Measurements from ENCODE around the gene EEFSEC. TPM values are rescaled to one million over a fixed set of nuclear protein-coding genes. Genes with fewer than 3 reads are reported as not detected.

The EEFSEC gene
- total RNA-seq, 1 experiment from 2014 or later: 15.4 TPM

- POLR2A ChIA-PET: interaction anchor here (0.6 to 0.7 kb wide), 2 partner anchors 51 to 72 kb away, joined by 3 to 5 read pairs; no protein-coding TSS in a partner anchor
- Histone ChIP-seq H3K9me3 (ENCODE audit: control insufficient read depth, insufficient read depth, low read depth, low read length) (no peaks in the 10 kb centered on the region), H3K4me1 (ENCODE audit: control insufficient read depth, insufficient read depth, low read length) (no peaks in the 10 kb centered on the region), H3K27ac (ENCODE audit: low read length) (no peak overlapping the region), H3K4me3 (ENCODE audit: low read depth in 2 of 2, low read length in 2 of 2) (no peak overlapping the region), H3K27me3 (ENCODE audit: control insufficient read depth, insufficient read depth, low read length) (no peaks in the 10 kb centered on the region), H3K36me3 (ENCODE audit: control insufficient read depth, insufficient read depth, low read length) (no peaks in the 10 kb centered on the region)
- intact Hi-C loops (cut with micrococcal nuclease; ENCODE audit: unreplicated experiment) (no loop called here), in situ Hi-C loops (cut with HindIII; ENCODE audit: low pct_unique_long_range_greater_than_20kb, low sequenced_read_pairs) (no loop called here)
- CTCF ChIA-PET: no interaction called here
- ATAC-seq (no peak), DNase-seq (ENCODE audit: low read depth, low spot score) (no peak)
- no TSS peak for BruUV-seq (replicated peaks)
- TF ChIP-seq SIN3A (IDR thresholded peaks at IDR 0.05; ENCODE audit: borderline replicate concordance, insufficient read depth, low read depth, low read length) (no peak), POLR2AphosphoS5 (IDR thresholded peaks at IDR 0.05; ENCODE audit: low read depth, low read length) (no peak), TCF7L2 (IDR thresholded peaks at IDR 0.05; ENCODE audit: low read depth, low read length) (no peak)
- TF ChIP-seq, protein P1, sequence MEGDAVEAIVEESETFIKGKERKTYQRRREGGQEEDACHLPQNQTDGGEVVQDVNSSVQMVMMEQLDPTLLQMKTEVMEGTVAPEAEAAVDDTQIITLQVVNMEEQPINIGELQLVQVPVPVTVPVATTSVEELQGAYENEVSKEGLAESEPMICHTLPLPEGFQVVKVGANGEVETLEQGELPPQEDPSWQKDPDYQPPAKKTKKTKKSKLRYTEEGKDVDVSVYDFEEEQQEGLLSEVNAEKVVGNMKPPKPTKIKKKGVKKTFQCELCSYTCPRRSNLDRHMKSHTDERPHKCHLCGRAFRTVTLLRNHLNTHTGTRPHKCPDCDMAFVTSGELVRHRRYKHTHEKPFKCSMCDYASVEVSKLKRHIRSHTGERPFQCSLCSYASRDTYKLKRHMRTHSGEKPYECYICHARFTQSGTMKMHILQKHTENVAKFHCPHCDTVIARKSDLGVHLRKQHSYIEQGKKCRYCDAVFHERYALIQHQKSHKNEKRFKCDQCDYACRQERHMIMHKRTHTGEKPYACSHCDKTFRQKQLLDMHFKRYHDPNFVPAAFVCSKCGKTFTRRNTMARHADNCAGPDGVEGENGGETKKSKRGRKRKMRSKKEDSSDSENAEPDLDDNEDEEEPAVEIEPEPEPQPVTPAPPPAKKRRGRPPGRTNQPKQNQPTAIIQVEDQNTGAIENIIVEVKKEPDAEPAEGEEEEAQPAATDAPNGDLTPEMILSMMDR (IDR thresholded peaks at IDR 0.05): no peak
- TF ChIP-seq, protein P2, sequence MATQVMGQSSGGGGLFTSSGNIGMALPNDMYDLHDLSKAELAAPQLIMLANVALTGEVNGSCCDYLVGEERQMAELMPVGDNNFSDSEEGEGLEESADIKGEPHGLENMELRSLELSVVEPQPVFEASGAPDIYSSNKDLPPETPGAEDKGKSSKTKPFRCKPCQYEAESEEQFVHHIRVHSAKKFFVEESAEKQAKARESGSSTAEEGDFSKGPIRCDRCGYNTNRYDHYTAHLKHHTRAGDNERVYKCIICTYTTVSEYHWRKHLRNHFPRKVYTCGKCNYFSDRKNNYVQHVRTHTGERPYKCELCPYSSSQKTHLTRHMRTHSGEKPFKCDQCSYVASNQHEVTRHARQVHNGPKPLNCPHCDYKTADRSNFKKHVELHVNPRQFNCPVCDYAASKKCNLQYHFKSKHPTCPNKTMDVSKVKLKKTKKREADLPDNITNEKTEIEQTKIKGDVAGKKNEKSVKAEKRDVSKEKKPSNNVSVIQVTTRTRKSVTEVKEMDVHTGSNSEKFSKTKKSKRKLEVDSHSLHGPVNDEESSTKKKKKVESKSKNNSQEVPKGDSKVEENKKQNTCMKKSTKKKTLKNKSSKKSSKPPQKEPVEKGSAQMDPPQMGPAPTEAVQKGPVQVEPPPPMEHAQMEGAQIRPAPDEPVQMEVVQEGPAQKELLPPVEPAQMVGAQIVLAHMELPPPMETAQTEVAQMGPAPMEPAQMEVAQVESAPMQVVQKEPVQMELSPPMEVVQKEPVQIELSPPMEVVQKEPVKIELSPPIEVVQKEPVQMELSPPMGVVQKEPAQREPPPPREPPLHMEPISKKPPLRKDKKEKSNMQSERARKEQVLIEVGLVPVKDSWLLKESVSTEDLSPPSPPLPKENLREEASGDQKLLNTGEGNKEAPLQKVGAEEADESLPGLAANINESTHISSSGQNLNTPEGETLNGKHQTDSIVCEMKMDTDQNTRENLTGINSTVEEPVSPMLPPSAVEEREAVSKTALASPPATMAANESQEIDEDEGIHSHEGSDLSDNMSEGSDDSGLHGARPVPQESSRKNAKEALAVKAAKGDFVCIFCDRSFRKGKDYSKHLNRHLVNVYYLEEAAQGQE (IDR thresholded peaks at IDR 0.05; ENCODE audit: insufficient read depth in 1 of 2, low read depth in 2 of 2, low read length in 1 of 2): no peak
Measured at GRCh38 chr3:128457937-128458336, 304.7 kb downstream of the EEFSEC start.

Other genes starting within 250 kb of the EEFSEC start
- gene KBTBD12, start 238.2 kb upstream of the EEFSEC start, total RNA-seq (2021; ENCODE audit: unreplicated experiment): 0.28 TPM
- 246 TPM for gene SEC61A1, start 101.0 kb upstream of the EEFSEC start, total RNA-seq (2021; ENCODE audit: unreplicated experiment)
- gene RUVBL1, start 29.7 kb upstream of the EEFSEC start, total RNA-seq (2021; ENCODE audit: unreplicated experiment): 122 TPM

Data from Panc1 (cell line).